CD14-positive monocyte (primary cell): ENCODE results near the gene IGDCC3. TPM values are rescaled to one million over a fixed set of nuclear protein-coding genes. Genes with fewer than 3 reads are reported as not detected.

ENCODE experiments used
- DNase-seq, 3 donors: peaks; one replicate each; pipeline ENCODE4 v3.0.0-alpha.2; 2011 to 2022
- H2AFZ ChIP-seq: 2 replicates; pipeline ENCODE4 v1.6.0; 2012; ENCODE audit warnings: mild to moderate bottlenecking, low read depth, low read length, inconsistent platforms; ENCODE audit not compliant: insufficient read depth, poor library complexity, severe bottlenecking
- H3K27ac ChIP-seq, 2 donors: 1 replicate in 1 of 2; 2 replicates in 1 of 2; pipeline ENCODE4 v1.5.1; 2012 to 2013; ENCODE audit warnings: low read length in 2 of 2, control low read depth in 1 of 2, inconsistent platforms in 1 of 2, low read depth in 1 of 2, mild to moderate bottlenecking in 1 of 2
- H3K27me3 ChIP-seq, 2 donors: one replicate each; pipeline versions ENCODE4 v1.6.0 to v1.6.1; 2011 to 2013; ENCODE audit warnings: low read length in 2 of 2; ENCODE audit not compliant: control insufficient read depth in 2 of 2, insufficient read depth in 2 of 2
- H3K36me3 ChIP-seq, 2 donors: replicated peaks in 1 of 2; 1 replicate in 1 of 2; 2 replicates in 1 of 2; pipeline versions ENCODE4 v1.5.1 to v1.6.1; 2012 to 2013; ENCODE audit warnings: low read length in 2 of 2, control low read depth in 1 of 2, inconsistent platforms in 1 of 2, mild to moderate bottlenecking in 1 of 2; ENCODE audit not compliant: insufficient read depth in 2 of 2, control insufficient read depth in 1 of 2
- H3K4me1 ChIP-seq, 2 donors: 1 replicate in 1 of 2; 2 replicates in 1 of 2; pipeline versions ENCODE4 v1.5.1 to v1.6.1; 2012 to 2013; ENCODE audit warnings: low read length in 2 of 2, control low read depth in 1 of 2, inconsistent platforms in 1 of 2, mild to moderate bottlenecking in 1 of 2, moderate library complexity in 1 of 2; ENCODE audit not compliant: insufficient read depth in 2 of 2, control insufficient read depth in 1 of 2
- H3K4me2 ChIP-seq: replicated peaks from 2 replicates; pipeline ENCODE3; 2012; ENCODE audit warnings: low read length, moderate library complexity, mild to moderate bottlenecking; ENCODE audit not compliant: poor library complexity, severe bottlenecking; ENCODE audit errors: extremely low read depth
- H3K4me3 ChIP-seq, 3 experiments: fragments of 200-600 bp in 1 of 3; sonication (generic) in 1 of 3; replicated peaks in 1 of 3; 1 replicate in 2 of 3; 2 replicates in 1 of 3; pipeline ENCODE4 v1.5.1; 2011 to 2013; ENCODE audit warnings: low read length in 3 of 3, mild to moderate bottlenecking in 3 of 3, control low read depth in 2 of 3, low read depth in 2 of 3, inconsistent platforms in 1 of 3, moderate library complexity in 1 of 3
- H3K79me2 ChIP-seq: 2 replicates; pipeline ENCODE4 v1.6.0; 2012; ENCODE audit warnings: mild to moderate bottlenecking, control low read depth, inconsistent platforms, low read length, moderate library complexity; ENCODE audit not compliant: insufficient read depth
- H3K9ac ChIP-seq: 2 replicates; pipeline ENCODE4 v1.6.0; 2017; ENCODE audit warnings: low read length, mild to moderate bottlenecking; ENCODE audit not compliant: insufficient read depth, poor library complexity, severe bottlenecking
- H3K9me3 ChIP-seq, 2 donors: replicated peaks in 1 of 2; 1 replicate in 1 of 2; 2 replicates in 1 of 2; pipeline versions ENCODE4 v1.5.1 to v1.6.1; 2012 to 2013; ENCODE audit warnings: low read length in 2 of 2, control low read depth in 1 of 2; ENCODE audit not compliant: control insufficient read depth in 1 of 2, insufficient read depth in 1 of 2
- H4K20me1 ChIP-seq: 2 replicates; pipeline ENCODE4 v1.6.0; 2012; ENCODE audit warnings: mild to moderate bottlenecking, low read length, control low read depth, moderate library complexity; ENCODE audit not compliant: insufficient read depth
- H3K27ac Mint-ChIP-seq, 7 donors: one replicate each; pipeline ENCODE4 v1.8.0; 2020; ENCODE audit warnings: mild to moderate bottlenecking in 7 of 7, mixed read lengths in 7 of 7, moderate library complexity in 6 of 7, inconsistent platforms in 2 of 7
- H3K27me3 Mint-ChIP-seq, 3 donors: one replicate each; pipeline ENCODE4 v1.8.0; 2021 to 2022; ENCODE audit warnings: low read depth in 3 of 3, mild to moderate bottlenecking in 3 of 3, mixed read lengths in 3 of 3, moderate library complexity in 3 of 3, inconsistent platforms in 1 of 3
- H3K36me3 Mint-ChIP-seq, 2 donors: one replicate each; pipeline ENCODE4 v1.8.0; 2020; ENCODE audit warnings: mixed read lengths in 2 of 2, inconsistent platforms in 1 of 2, mild to moderate bottlenecking in 1 of 2
- H3K4me1 Mint-ChIP-seq: one replicate; pipeline ENCODE4 v1.8.0; 2020; ENCODE audit warnings: mild to moderate bottlenecking, mixed read lengths
- H3K4me3 Mint-ChIP-seq, 2 donors: one replicate each; pipeline ENCODE4 v1.8.0; 2020; ENCODE audit warnings: mild to moderate bottlenecking in 2 of 2, mixed read lengths in 2 of 2, moderate library complexity in 1 of 2
- H3K9me3 Mint-ChIP-seq, 7 donors: one replicate each; pipeline ENCODE4 v1.8.0; 2020 to 2022; ENCODE audit warnings: mixed read lengths in 7 of 7, mild to moderate bottlenecking in 6 of 7, moderate library complexity in 6 of 7, inconsistent platforms in 2 of 7
- WGBS: methylation state at CpG from one replicate; pipeline ENCODE4 v1.1.5; 2013; ENCODE audit warnings: missing lambda C conversion rate; ENCODE audit not compliant: insufficient coverage; 5-methylcytosine and 5-hydroxymethylcytosine counted together
- intact Hi-C, 2 donors: fragments of 100-400 bp; cut with micrococcal nuclease; formaldehyde crosslinking; loops; one replicate each; pipeline versions ENCODE4 v1.15.0 to v1.15.1; 2023
- polyA plus RNA-seq, 3 donors: library from polyadenylated mRNA; depleted of rRNA in 1 of 3; unstranded in 2 of 3; stranded (reverse) in 1 of 3; fragments of 300-500 nt in 2 of 3; fragments of >200 nt in 1 of 3; fragmentation: Illumina TruSeq in 2 of 3; gene quantifications; 1 replicate in 2 of 3; 2 replicates in 1 of 3; pipeline ENCODE4 v1.2.3, GENCODE V29; 2012 to 2021
- TF ChIP-seq, protein P1 (sequence below): fragments of 200-600 bp; IDR thresholded peaks from one replicate; pipeline ENCODE4 v1.8.0; 2022; ENCODE audit warnings: antibody characterized with exemption, mild to moderate bottlenecking

The IGDCC3 gene
- polyA plus RNA-seq, 3 donors, result not detected

DNA sequence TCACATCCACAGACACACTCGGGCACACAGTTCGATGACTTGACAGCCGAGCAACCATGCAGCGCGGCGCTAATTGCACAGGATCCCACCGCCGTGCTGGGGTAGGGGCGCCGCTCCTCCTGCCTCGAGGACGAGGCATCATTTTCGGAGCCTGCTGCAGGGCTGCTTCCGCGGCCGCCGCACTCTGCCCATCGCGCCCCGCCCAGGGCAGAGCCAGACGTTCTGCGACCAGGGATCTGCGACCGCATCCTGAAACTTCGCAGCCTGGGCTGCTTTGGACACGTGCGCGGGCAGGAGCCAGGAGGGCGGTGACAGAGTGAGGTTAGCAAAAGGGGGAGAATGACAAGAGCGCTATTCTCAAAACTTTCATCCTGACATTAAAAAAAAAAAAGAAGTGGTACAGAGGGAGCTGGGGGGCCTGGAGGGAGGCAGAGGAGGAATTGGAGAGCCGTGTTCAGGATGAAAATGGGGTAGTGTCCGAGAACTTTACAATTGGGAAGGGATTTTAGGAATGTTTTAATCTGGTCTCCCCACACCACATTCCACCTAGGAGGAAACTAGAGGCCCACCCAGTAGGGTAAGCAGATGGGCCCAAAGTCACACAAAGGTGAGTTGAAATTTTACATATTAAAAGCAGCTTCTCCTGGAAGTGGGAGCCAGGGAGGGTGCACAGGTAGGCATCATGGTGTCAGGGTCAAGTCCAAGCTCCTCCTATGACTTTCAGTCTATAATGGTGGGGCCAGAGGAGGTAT is 15.9 kb downstream of the IGDCC3 start:
- Histone ChIP-seq H3K4me1 (no peaks in the 10 kb centered on the region), H3K36me3 (no peaks in the 10 kb centered on the region), H4K20me1 (no peaks in the 10 kb centered on the region), H2AFZ (no peak overlapping the region), H3K79me2 (no peaks in the 10 kb centered on the region), H3K9ac (no peak overlapping the region), H3K9me3 (no peaks in the 10 kb centered on the region), H3K4me2 (no peak overlapping the region), H3K4me3 (no peak overlapping the region), H3K27ac (no peak overlapping the region), H3K27me3 (peaks cover 12 to 41% of the 10 kb centered on the region in 2 donors)
- DNase-seq, result no peak
- peaks cover 31 to 42% (median 38%) of the 10 kb centered on the region in 3 donors for H3K27me3 Mint-ChIP-seq
- no peak overlapping the region for H3K27ac Mint-ChIP-seq
- peak overlapping the region in 1 of 2 donors; percentile 8 for H3K4me3 Mint-ChIP-seq
- TF ChIP-seq, protein P1, sequence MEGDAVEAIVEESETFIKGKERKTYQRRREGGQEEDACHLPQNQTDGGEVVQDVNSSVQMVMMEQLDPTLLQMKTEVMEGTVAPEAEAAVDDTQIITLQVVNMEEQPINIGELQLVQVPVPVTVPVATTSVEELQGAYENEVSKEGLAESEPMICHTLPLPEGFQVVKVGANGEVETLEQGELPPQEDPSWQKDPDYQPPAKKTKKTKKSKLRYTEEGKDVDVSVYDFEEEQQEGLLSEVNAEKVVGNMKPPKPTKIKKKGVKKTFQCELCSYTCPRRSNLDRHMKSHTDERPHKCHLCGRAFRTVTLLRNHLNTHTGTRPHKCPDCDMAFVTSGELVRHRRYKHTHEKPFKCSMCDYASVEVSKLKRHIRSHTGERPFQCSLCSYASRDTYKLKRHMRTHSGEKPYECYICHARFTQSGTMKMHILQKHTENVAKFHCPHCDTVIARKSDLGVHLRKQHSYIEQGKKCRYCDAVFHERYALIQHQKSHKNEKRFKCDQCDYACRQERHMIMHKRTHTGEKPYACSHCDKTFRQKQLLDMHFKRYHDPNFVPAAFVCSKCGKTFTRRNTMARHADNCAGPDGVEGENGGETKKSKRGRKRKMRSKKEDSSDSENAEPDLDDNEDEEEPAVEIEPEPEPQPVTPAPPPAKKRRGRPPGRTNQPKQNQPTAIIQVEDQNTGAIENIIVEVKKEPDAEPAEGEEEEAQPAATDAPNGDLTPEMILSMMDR, result no peak
- no peaks in the 10 kb centered on the region for H3K4me1 Mint-ChIP-seq
- peaks cover 0 to 5% (median 0%) of the 10 kb centered on the region in 7 donors for H3K9me3 Mint-ChIP-seq
- no peaks in the 10 kb centered on the region for H3K36me3 Mint-ChIP-seq
- intact Hi-C loops, result no loop called here
- 53% methylated on average over 25 of the region's 32 CpGs for WGBS

- H3K9me3 Mint-ChIP-seq, result peaks cover 0 to 5% (median 0%) of the 10 kb centered on the region in 7 donors
- H3K27me3 Mint-ChIP-seq, result peaks cover 42 to 54% (median 51%) of the 10 kb centered on the region in 3 donors
- no peak for DNase-seq
- no peaks in the 10 kb centered on the region for H3K79me2 ChIP-seq
- peaks cover 0 to 4% of the 10 kb centered on the region in 2 donors for H3K36me3 Mint-ChIP-seq
- TF ChIP-seq, protein P1, result no peak
- peaks cover 0 to 6% of the 10 kb centered on the region in 2 donors for H3K9me3 ChIP-seq
- H3K4me2 ChIP-seq, result no peak overlapping the region
- H4K20me1 ChIP-seq, result no peaks in the 10 kb centered on the region
- no peak overlapping the region for H3K4me3 Mint-ChIP-seq
- peaks cover 0 to 3% of the 10 kb centered on the region in 2 donors for H3K4me1 ChIP-seq
- peaks cover 22 to 55% of the 10 kb centered on the region in 2 donors for H3K27me3 ChIP-seq
- H3K27ac Mint-ChIP-seq, result no peak overlapping the region
- H3K27ac ChIP-seq, result no peak overlapping the region
- H2AFZ ChIP-seq, result no peak overlapping the region
- intact Hi-C loops, result no loop called here
- no peaks in the 10 kb centered on the region for H3K36me3 ChIP-seq
- no peak overlapping the region for H3K4me3 ChIP-seq
- H3K4me1 Mint-ChIP-seq, result peaks cover 5% of the 10 kb centered on the region
- no peak overlapping the region for H3K9ac ChIP-seq
- WGBS, result no CpG with 5 or more reads among the region's 1 CpG
Observed at GRCh38 chr15:65360506-65360905, 17.3 kb downstream of the IGDCC3 start.
